HG03354 (cell line): ENCODE data around the gene WFS1.

Source experiments
- ATAC-seq: cut with Tn5 transposase; IDR thresholded peaks from one replicate; pipeline ENCODE4 v1.9.1; 2021; ENCODE audit warnings: mild to moderate bottlenecking; ENCODE audit not compliant: unreplicated experiment, poor library complexity, severe bottlenecking

The WFS1 gene

DNA sequence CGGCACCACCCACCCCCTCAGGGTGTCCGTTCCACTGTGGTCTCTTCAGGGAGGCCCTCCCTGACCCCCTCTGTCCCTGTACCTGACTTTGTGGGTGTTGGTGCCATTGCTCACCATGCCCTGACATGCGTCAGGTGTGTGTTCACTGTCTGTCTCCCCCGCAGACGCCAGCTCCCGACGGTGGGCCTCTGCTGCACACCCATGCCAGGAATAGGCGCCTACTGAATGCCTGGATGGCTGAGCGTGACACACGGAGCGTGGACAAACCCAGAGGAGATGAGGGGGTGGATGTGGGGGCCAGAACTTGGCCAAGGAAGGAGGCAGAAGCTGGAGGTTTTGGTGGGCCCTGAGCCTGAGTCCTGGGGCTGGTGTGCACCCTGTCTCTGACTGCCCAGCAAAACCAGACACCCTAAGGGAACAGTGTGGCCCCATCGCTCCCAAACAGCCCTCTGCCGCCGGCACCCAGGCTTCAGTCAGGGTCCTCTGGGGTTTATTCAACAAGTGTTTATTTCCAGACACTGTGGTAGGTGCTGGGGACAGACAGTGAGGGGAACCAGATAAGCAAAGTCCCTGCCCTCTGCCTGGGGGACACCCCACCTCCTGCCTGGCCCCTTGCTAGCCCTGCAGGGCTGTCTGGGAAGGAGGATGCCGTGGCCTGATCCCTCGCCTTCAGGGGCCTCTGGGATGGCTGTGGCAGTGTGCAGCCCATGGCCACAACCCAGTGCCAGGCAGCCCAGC lies 76.9 kb downstream of the WFS1 start:
- no peak for ATAC-seq

DNA sequence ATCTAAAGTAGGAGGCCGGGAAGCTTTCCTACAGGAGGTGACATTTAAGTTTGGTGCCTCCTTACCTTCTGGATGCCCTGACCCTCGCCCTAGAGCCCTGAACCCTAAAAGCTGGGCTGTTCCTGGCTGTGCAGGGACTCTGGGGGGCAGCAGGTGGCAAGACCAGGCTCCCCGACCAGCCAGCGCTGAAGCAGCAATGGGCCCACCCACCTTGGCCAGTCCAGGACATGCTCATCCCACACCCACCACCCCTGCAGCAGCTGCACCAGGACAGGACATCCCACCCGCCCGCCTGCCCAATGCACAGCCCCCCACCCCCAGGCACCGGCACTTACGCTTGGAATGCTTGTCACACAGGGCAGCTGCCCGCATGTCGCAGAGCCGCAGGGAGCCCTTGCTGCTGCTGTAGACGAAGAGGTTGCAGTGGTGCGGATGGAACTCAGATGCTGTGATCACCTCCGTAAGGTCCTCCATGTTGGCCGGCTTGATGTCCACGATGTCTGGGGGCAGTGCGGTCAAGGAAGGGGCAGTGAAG lies 77.9 kb downstream of the WFS1 start:
- ATAC-seq: no peak

DNA sequence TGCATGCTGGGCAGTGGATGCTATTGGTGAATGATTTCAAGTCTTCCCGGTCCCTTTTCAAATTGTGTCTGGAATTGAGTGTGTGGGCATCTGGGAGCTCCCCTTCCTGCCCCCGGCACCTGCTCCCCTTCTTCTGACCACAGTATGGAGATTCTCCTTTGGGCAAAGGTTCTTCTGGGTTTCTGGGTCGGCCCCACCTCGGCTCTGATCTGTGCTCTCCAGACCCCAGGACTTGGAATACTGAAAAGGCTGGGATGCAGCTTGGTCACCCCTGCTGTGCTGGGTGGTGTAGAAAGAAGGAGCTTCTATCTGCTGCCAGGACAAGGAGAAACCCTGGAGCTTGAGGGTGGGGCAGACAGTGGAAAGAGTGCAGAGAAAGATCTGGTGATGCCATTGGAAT lies 78.8 kb downstream of the WFS1 start:
- no peak for ATAC-seq

DNA sequence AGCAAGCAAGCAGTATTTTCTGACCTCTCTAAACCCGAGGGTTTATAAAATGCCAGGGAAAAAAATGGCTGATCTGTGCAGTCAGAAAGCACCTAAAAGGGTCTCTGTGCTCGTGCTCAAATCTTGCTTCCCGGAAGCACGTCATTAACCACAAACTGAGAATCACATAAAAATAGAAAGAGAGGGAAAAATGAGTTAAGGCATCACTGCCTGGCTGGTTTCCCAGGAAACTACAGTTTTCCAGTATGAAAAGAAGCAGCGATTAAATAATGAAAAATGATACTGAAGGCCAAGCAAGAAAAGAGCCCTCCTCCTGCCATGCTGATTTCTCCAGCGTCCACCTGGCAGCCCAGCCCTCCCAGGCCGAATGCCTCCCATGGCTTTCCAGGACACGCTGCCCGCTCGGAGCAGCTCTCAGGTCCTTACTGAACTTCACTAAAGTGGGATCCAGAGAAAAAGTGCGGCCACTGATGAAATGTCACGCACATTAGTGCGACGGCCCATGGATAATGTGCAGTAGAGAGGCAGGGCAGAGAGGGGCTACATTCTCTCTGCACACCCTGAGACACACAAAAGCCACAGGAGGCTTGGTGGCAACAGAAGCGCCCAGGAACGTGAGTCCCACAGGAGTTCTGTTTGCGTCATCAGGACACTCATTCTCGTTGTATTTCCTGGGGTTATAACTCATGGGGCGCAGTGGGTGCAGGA lies 80.4 kb downstream of the WFS1 start:
- ATAC-seq: no peak

DNA sequence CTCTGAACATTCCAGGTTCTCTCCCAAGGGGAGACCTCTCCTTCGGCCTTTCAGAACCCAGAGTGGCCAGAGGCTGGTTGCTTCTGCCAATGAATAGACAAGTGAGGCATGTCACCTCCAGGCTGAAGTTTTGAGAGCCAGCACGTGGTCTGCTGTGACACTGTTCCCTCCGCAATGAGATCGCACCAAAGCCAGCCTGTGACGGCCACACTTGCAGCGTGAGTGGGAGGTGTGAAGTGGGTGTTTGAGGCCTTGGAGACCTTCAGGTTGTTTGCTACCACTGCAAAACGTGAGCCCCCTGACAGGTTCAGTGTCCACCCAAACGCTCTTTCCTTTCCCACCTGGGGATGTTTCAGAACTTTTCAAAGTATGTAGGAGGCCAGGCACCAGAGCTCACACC lies 81.0 kb downstream of the WFS1 start:
- no peak for ATAC-seq

DNA sequence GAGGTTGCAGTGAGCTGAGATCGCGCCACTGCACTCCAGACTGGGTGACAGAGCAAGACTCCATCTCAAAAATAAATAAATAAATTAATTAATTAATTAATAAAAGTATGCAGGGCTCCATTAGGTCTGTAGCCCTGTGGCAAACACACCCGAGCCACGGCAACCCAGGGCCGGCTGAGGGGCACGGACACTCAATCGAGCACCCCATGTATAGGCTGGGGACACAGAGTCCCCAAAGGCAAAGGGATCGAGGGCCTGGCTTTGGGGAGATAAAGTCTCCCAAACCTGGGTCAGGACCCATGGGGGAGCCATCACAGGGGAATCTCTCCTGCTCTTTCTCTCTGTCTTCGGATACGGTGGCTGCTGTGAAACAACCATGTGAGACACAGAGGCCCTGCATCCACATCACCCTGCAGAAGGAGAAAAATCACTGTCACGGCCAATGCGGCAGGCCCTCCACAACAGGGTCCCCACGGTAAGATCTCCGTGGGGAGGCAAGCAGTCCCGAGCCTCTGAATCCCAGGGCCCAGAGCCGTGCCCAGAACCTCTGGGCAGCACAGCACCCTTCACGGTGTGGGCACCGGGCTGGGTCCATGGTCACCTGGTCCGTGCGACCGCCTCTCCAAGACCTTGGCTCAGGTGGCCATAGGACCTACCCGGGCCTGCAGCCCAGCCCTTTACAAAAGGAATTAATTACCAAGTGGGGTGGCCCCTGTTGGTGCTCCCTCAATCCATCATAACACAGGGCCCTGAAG lies 81.8 kb downstream of the WFS1 start:
- no peak for ATAC-seq

DNA sequence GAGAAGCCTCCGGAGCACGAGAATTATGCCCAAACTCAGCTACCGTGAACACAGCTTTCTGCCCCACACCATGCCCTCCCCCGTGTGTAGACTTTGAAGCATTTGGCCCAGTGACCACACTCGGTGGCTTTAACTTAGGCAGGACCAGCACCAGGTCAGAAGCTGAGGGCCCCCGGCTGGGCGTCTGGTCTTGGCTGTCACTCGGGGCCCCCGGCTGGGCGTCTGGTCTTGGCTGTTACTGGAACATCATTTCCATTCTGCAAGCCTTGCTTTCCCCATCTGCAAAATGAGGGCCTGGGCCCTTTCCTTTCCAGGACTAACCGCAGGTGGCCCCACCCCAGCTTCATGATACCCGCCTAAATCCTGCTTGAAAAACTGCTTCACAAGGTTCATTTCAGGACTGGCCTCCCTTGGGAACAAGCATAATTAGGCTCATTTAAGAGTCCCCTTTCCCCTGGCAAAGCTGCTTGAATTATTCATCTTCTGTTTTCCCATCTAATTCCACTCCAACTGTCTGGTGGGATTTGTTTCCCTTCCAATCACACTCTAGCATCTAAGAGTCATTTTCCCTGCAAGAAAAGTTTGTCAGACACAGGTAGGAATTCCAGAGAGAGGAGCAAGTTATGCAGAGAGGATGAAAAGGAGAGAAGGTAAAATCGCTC lies 82.5 kb downstream of the WFS1 start:
- ATAC-seq: no peak
